ENCODE results near the gene SPHK2. TPM values are rescaled to one million over a fixed set of nuclear protein-coding genes. Genes with fewer than 3 reads are reported as not detected.
"Not testable (repeated sequence)": the region's sequence is repeated elsewhere in the genome, so short reads cannot be mapped to it uniquely, and the experiment has no call there.

SPHK2 gene
- total and polyA plus RNA-seq, 2 of the 8 experiments (the other 6 are each of a cell fraction or from before 2014, with no cell fraction given), result 43.9 to 60.9 TPM

DNA sequence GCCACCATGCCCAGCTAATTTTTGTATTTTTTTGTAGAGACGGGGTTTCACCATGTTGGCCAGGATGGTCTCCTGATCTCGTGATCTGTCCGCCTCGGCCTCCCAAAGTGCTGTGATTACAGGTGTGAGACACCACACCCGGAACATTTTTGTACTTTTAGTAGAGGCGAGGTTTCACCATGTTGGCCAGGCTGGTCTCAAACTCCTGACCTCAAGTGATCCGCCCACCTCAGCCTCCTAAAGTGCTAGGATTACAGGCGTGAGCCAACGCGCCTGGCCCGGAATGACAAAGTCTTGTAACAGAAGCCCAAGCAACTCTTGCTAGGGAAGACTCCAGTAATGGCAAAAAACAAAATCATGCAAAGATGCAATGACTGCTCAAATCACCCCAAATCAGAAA is 13.0 kb downstream of the SPHK2 start:
- not testable (repeated sequence) for H3K18ac ChIP-seq (ENCODE audit: extremely low read depth, low read length); H3K4me2 ChIP-seq (ENCODE audit: insufficient read depth in 1 of 2, low read depth in 2 of 2, low read length in 2 of 2); H2BK15ac ChIP-seq (ENCODE audit: low read length); H2BK12ac ChIP-seq (ENCODE audit: low read depth, low read length); H3K27ac ChIP-seq (ENCODE audit: low read depth, low read length); H4K8ac ChIP-seq (ENCODE audit: extremely low read depth, insufficient read depth, low read length); H4K91ac ChIP-seq (replicated peaks; ENCODE audit: insufficient read length, low read length); DNase-seq (ENCODE audit: low read depth in 1 of 2, low spot score in 2 of 2); H3K79me1 ChIP-seq (ENCODE audit: low read depth, low read length); H2AFZ ChIP-seq (ENCODE audit: low read length); H3K9me3 ChIP-seq (ENCODE audit: insufficient read depth in 2 of 2, low read depth in 1 of 2, low read length in 1 of 2); H2AK5ac ChIP-seq (ENCODE audit: low read depth, low read length); H2BK5ac ChIP-seq (ENCODE audit: low read depth, low read length); H3K23ac ChIP-seq (ENCODE audit: insufficient read length); FAIRE-seq; H3K14ac ChIP-seq (ENCODE audit: insufficient read length); H4K20me1 ChIP-seq (replicated peaks in 1 of 2; ENCODE audit: control insufficient read depth in 1 of 2, insufficient read depth in 2 of 2, low read length in 2 of 2); H3K27me3 ChIP-seq (replicated peaks in 1 of 4; ENCODE audit: control insufficient read depth in 3 of 4, extremely low read depth in 1 of 4, insufficient read depth in 3 of 4, low read length in 3 of 4); H3K56ac ChIP-seq (replicated peaks; ENCODE audit: insufficient read length, low read depth, low read length); H3K9ac ChIP-seq (replicated peaks in 1 of 4; ENCODE audit: extremely low read depth in 1 of 4, low read depth in 3 of 4, low read length in 3 of 4); H3K4me3 ChIP-seq (ENCODE audit: extremely low read depth in 1 of 4, insufficient read depth in 2 of 4, low read depth in 3 of 4, low read length in 4 of 4); H2BK120ac ChIP-seq (replicated peaks; ENCODE audit: low read depth, low read length); H4K5ac ChIP-seq (ENCODE audit: insufficient read length, low read depth, low read length); H3K4ac ChIP-seq (replicated peaks; ENCODE audit: insufficient read length, low read depth, low read length); H3K79me2 ChIP-seq (ENCODE audit: control insufficient read depth in 1 of 2, insufficient read depth in 2 of 2, low read length in 2 of 2); H3K36me3 ChIP-seq (ENCODE audit: control insufficient read depth in 2 of 4, insufficient read depth in 4 of 4, low read length in 3 of 4); H2BK20ac ChIP-seq (ENCODE audit: low read length)
- CTCF ChIA-PET (ENCODE audit: partially characterized antibody), result interaction anchor here (0.8 to 1.9 kb wide), 3 partner anchors 14 to 48 kb away, joined by 3 to 7 read pairs (median 3); partner anchors contain the start of gene CA11
- Histone ChIP-seq H3K23me2 (ENCODE audit: low read depth, low read length) (peaks cover 25% of the 10 kb centered on the region), H3K4me1 (replicated peaks in 1 of 4; ENCODE audit: control insufficient read depth in 3 of 4, insufficient read depth in 4 of 4, low read length in 3 of 4) (peaks cover 4 to 29% (median 22%) of the 10 kb centered on the region in 4 experiments)
- POLR2A ChIA-PET (ENCODE audit: partially characterized antibody), result interaction anchor here (1.3 to 30.9 kb wide), 4 partner anchors 9 to 277 kb away, joined by 3 to 788 read pairs (median 28); partner anchors contain the start of genes CA11, FAM83E, RPL18 and SPACA4
- 87% methylated on average over 11 of the region's 11 CpGs; no CpG with 5 or more reads in 1 of the 2 experiments for WGBS, 2 experiments (ENCODE audit: extremely low coverage in 1 of 2, insufficient coverage in 1 of 2, insufficient read length in 1 of 2, insufficient replicate concordance in 2 of 2, low coverage in 1 of 2, low lambda C conversion rate in 2 of 2, missing lambda C conversion rate in 1 of 2)

Measured in H1 (cell line).